Islet precursor cell (in vitro differentiated cells): ENCODE results near the gene HOXC4.

ENCODE experiments used
- DNase-seq: peaks from one replicate; pipeline ENCODE4 v3.0.0-alpha.2; 2018

The HOXC4 gene

DNA sequence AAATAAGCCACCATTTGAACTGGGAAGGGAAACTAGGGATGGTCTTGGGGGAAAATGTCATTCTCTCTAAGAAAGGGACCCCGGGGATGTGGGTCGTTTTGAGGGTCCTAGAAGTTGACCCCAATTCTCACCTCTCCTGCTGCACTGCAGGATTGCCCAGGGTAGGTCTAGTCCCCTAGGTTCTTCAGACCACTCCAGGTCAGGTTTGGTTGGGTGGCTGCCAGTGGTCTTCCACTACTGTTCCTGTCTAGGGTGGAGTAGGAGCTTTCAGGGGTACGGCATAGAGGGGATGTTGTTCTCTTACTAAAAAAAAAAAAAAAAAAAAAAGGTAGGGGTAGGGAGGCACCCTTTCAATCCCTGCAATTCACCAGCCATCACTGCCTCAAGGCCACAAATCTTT is 37.6 kb upstream of the HOXC4 start:
- no peak for DNase-seq

- no peak for DNase-seq
These were observed 37.1 kb upstream of the HOXC4 start for GRCh38 chr12:54016478-54016964.

DNA sequence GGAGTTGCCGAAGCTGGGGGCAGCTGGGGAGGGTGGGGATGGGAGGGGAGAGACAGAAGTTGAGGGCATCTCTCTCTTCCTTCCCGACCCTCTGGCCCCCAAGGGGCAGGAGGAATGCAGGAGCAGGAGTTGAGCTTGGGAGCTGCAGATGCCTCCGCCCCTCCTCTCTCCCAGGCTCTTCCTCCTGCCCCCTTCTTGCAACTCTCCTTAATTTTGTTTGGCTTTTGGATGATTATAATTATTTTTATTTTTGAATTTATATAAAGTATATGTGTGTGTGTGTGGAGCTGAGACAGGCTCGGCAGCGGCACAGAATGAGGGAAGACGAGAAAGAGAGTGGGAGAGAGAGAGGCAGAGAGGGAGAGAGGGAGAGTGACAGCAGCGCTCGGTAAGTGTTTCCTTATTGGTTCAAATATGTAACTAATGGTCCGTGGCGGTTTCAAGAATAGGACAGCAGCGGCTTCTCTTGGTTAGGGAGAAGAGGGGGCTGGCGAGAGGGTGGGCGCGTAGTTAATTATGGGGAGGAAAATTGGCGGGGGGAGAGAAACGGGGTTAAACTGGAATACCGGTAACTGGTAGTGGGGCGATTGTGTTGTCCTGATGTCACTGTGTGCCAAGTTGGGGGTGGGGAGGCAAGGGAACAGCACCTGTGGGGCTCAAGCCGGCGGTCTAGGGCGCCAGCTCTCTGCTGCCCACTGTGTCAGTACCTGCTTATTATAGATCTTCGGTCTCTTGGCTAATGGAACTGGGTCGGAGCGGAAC is 36.4 kb upstream of the HOXC4 start:
- DNase-seq = no peak

- peak; percentile 98 for DNase-seq
These were observed 35.7 kb upstream of the HOXC4 start for GRCh38 chr12:54017878-54018467.

DNA sequence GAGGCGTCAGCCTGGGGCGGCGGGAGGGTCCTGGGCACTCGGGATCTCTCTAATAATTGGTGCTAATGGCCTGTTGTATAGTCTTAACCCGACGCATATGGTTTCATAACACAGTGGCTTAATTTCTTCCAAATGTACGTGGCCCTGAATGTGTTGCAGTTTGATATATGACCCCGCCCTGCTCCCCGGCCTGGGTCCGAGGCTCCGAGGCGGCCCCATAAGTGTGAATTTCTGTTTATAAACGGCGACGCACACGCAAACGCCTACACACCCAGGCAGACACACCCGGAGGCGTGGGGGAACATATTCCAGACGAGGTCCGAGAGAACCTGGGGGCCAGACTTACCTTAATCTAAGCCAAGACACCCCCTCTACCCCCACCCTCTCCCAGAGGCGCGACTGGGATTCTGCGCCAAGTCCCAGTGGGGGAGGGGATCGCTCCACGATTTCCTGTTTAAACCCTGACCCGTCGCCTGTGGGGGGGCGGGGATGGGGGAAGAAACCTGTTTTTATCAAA is 35.1 kb upstream of the HOXC4 start:
- DNase-seq = peak; percentile 77

DNA sequence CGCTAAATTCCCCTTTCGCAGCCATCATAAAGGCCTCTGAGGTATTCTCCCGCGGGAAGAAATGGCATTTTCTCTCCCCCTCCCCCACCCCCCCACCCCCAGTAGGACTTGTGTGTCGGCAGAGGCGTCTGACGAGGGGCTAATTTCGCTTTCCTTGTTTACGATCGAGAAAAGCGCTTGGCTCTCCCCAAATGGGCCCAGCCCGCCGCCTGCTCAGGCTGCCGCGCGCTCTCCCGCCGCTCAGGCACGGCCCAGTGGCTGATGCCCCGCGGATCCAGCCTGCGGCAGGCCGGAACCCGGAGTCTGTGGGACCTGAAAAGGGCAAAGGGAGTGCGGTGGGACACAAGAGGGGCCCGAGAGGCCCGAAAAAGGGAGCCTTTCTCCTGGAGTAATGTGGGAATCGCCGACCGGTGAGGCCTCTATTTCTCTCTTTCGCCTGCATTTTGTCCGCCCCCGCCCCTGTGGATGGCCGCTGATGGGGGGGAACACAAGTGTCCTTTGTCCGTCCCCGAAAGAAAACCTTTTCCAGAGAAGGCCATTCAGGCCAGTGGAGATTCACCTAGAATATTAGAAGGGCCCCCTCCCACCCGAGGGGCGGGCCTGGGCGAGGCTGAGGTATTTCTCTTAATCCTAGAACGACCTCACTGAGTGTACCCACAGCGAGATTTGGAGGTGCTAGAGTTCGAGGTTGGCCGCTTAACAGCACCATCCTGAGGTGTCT is 34.4 kb upstream of the HOXC4 start:
- peak; percentile 88 for DNase-seq

- no peak for DNase-seq
These were observed 33.6 kb upstream of the HOXC4 start for GRCh38 chr12:54019924-54020590.

DNA sequence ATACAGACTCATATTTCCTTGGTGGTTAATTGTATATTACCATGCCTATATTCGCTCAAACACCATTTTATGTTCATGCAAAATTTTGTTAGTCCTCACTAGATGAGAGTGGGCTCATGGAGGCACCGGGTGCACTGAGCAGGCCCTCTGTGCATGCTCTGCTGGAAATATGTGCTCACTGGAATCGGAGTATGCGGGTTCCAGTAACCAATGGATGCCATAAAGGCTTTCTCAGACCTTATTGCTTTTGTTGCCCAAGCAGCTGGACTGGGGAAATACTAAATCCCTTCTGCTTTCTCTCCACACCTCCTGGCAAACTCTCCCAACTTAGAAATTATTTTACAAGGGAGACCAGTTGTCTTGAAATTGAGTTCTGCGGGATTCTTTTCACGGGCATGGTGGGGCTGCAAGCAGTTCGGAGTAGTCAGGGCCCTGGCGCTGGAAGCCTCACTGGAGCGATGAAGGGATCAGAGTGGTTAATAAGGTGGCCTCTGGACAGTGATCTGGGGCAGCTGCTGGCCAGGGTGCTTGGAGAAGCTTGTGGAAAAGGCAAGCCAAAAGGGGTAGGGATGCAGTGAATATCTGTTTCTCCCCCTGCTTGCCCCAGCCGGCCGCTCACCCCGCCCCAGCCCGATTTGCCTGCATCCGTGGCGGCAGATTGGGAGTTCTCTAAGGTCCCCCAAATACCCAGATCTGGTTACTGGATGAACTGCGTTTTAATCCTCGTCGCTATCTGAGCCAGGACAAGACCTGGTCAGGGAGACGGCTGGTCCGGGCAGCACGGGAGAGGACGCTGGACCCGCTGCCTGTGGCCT is 32.8 kb upstream of the HOXC4 start:
- no peak for DNase-seq

- DNase-seq = peak; percentile 96
These were observed 32.1 kb upstream of the HOXC4 start for GRCh38 chr12:54021432-54022013.

- no peak for DNase-seq
These were observed 30.4 kb upstream of the HOXC4 start for GRCh38 chr12:54022960-54023884.

DNA sequence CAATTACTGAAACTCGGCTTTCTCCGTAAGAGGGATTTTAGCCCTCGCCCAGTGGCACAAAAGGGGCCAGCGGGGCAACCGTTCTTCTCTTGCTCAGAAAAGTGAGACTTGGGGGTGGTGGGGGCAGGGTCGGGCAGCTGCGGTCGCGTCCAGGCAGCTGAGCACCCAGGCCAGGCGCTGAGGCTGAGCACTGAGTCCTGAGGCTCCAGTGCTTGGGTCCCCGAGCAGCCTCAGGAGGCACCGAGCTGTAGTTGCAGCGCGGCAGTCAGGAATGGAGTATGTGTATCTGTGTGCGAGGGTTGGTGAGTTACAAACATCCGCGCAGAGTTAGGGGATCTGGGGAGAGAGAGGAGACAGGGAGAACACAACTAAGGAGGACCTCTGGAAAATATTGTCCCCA is 29.5 kb upstream of the HOXC4 start:
- DNase-seq = peak; percentile 82

- DNase-seq = no peak
These were observed 28.9 kb upstream of the HOXC4 start for GRCh38 chr12:54024581-54025305.

DNA sequence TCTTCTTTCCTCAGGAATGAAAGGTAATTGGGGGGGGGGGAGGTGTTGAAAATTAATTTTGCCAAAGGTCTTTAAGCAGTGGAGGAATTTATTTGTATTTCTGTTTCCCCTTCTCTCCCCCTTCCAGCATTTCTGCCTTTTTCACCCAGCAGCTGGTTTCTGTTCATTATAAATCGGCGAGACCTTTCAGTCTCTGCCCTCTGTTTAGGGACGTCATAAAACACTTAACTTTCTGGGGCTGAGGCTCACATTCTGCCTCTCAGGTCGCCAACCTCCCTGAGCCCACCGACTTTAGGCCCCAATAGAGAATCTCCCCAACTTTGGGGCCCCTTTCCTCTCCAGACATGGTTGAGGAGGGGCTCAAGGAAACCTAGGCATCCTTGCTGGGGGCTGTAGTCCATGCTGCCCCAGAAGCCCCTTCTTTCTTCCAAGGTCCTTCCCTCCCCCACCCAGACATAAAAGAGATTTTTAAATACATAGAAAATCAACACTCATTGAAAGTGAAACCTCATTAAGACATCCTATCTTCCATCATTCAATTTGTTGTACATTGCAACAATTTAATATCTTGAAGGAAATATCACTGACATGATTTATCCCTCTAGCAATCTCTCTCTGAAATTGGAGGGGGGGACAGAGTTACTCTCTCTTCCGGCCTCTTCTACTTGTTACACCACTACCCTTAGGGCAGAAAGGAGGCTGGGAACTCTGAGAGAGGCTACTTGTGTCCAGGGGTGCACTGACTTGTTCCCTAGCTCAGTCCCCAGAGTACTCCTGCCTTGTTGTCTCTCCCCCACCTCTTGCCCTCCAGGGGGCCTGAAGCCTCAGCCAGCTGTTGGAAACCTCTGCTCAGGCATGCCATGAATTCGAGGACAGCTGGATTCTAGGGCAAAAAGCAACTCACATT is 27.9 kb upstream of the HOXC4 start:
- peak; percentile 60 for DNase-seq

GRCh38 chr12:54026640-54027441 is 26.8 kb upstream of the HOXC4 start:
- DNase-seq = no peak

- no peak for DNase-seq
These were observed 26.2 kb upstream of the HOXC4 start for GRCh38 chr12:54027442-54027786.

GRCh38 chr12:54028314-54029201 is 25.1 kb upstream of the HOXC4 start, which contains the start of gene HOXC6:
TSS of gene HOXC6 (plus strand) at chr12:54028440. CDS start at chr12:54028522, 82 bp downstream.
- DNase-seq = peak; percentile 75
